SK-N-SH treated with all-trans-retinoic acid at 6 μM for 48 hours (cell line): ENCODE measurements around the gene GALNT15.

Source experiments
- ATAC-seq: fragments of 200-7000 bp; cut with Tn5 transposase; 3 replicates; pipeline ENCODE4 v1.9.1; 2020; ENCODE audit warnings: mild to moderate bottlenecking, moderate library complexity
- BACH2 ChIP-seq: fragments of 250-450 bp; sonication (Bioruptor Pico); IDR thresholded peaks from 2 replicates; pipeline ENCODE4 v1.9.0; 2021; ENCODE audit warnings: mild to moderate bottlenecking, borderline replicate concordance
- CSDC2 ChIP-seq: fragments of 250-450 bp; sonication (Bioruptor Pico); IDR thresholded peaks from 2 replicates; pipeline ENCODE4 v1.5.0; 2020; ENCODE audit warnings: mild to moderate bottlenecking, moderate library complexity
- ESRRG ChIP-seq: fragments of 250-450 bp; sonication (Bioruptor Pico); IDR thresholded peaks from 2 replicates; pipeline ENCODE4 v1.6.1; 2021; ENCODE audit warnings: mild to moderate bottlenecking
- GLIS3 ChIP-seq: fragments of 250-450 bp; sonication (Bioruptor Pico); IDR thresholded peaks from 2 replicates; pipeline ENCODE4 v1.5.0; 2020; ENCODE audit warnings: mild to moderate bottlenecking, moderate library complexity
- OSR1 ChIP-seq: fragments of 250-450 bp; sonication (Bioruptor Pico); IDR thresholded peaks from 2 replicates; pipeline ENCODE4 v1.8.0; 2022; ENCODE audit warnings: moderate library complexity, mild to moderate bottlenecking, inconsistent platforms
- PPARA ChIP-seq: fragments of 250-450 bp; sonication (Bioruptor Pico); IDR thresholded peaks from 2 replicates; pipeline ENCODE4 v1.5.0; 2020; ENCODE audit warnings: mild to moderate bottlenecking, borderline replicate concordance
- SNAI2 ChIP-seq: fragments of 250-450 bp; sonication (Bioruptor Pico); IDR thresholded peaks from 2 replicates; pipeline ENCODE4 v1.5.0; 2020; ENCODE audit warnings: mild to moderate bottlenecking, moderate library complexity
- TCF4 ChIP-seq: fragments of 250-450 bp; sonication (Bioruptor Pico); IDR thresholded peaks from 2 replicates; pipeline ENCODE4 v1.8.0; 2021; ENCODE audit warnings: mild to moderate bottlenecking, moderate library complexity, borderline replicate concordance
- TOX ChIP-seq: fragments of 250-450 bp; sonication (Bioruptor Pico); IDR thresholded peaks from 2 replicates; pipeline ENCODE4 v1.8.0; 2021; ENCODE audit warnings: mild to moderate bottlenecking, moderate library complexity, borderline replicate concordance
- TSHZ2 ChIP-seq: fragments of 250-450 bp; sonication (Bioruptor Pico); IDR thresholded peaks from 2 replicates; pipeline ENCODE4 v1.5.0; 2020; ENCODE audit warnings: mild to moderate bottlenecking, moderate library complexity
- ZFP3 ChIP-seq: fragments of 250-450 bp; sonication (Bioruptor Pico); IDR thresholded peaks from 2 replicates; pipeline ENCODE4 v1.5.0; 2020; ENCODE audit warnings: mild to moderate bottlenecking, moderate library complexity
- ZNF70 ChIP-seq: fragments of 450-650 bp; formaldehyde crosslinking; IDR thresholded peaks from 2 replicates; pipeline ENCODE4 v1.5.0; 2020; ENCODE audit warnings: mild to moderate bottlenecking, moderate library complexity
- ZNF8 ChIP-seq: fragments of 450-650 bp; formaldehyde crosslinking; IDR thresholded peaks from 2 replicates; pipeline ENCODE4 v1.5.0; 2020; ENCODE audit warnings: mild to moderate bottlenecking, moderate library complexity
- TF ChIP-seq, protein P1 (sequence below): fragments of 250-450 bp; sonication (Bioruptor Pico); IDR thresholded peaks from 2 replicates; pipeline ENCODE4 v1.8.0; 2020; ENCODE audit warnings: mild to moderate bottlenecking, moderate library complexity, borderline replicate concordance
- TF ChIP-seq, protein P2 (sequence below): fragments of 250-450 bp; sonication (Bioruptor Pico); IDR thresholded peaks from 2 replicates; pipeline ENCODE4 v1.5.1; 2021; ENCODE audit warnings: mild to moderate bottlenecking, moderate library complexity
- TF ChIP-seq, protein P3 (sequence below): fragments of 250-450 bp; sonication (Bioruptor Pico); IDR thresholded peaks from 2 replicates; pipeline ENCODE4 v1.8.0; 2021; ENCODE audit warnings: low read depth, mild to moderate bottlenecking, moderate library complexity, borderline replicate concordance

Gene GALNT15

DNA sequence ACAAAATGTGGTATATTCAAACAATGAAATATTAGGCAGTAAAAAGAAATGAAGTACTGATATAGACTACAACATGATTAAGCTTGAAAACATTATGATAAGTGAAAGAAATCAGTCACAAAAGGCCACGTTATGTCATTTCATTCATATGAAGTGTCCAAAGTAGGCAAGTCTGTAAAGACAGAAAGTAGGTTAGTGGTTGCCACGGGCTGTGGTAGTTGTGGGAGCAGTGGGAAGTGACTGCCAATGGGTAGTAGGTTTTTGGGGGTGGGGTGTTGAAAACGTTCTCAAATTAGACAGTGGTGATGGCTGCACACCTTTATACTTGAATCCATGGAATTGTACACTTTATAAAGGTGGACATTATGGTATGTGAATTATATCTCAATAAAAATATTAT lies 12.1 kb downstream of the GALNT15 start (continued):
- TF ChIP-seq, protein P1, sequence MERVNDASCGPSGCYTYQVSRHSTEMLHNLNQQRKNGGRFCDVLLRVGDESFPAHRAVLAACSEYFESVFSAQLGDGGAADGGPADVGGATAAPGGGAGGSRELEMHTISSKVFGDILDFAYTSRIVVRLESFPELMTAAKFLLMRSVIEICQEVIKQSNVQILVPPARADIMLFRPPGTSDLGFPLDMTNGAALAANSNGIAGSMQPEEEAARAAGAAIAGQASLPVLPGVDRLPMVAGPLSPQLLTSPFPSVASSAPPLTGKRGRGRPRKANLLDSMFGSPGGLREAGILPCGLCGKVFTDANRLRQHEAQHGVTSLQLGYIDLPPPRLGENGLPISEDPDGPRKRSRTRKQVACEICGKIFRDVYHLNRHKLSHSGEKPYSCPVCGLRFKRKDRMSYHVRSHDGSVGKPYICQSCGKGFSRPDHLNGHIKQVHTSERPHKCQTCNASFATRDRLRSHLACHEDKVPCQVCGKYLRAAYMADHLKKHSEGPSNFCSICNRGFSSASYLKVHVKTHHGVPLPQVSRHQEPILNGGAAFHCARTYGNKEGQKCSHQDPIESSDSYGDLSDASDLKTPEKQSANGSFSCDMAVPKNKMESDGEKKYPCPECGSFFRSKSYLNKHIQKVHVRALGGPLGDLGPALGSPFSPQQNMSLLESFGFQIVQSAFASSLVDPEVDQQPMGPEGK (CRISPR knock-in tag) = no peak
- TF ChIP-seq TCF4 (CRISPR knock-in tag) = no peak
- TF ChIP-seq BACH2 (CRISPR knock-in tag) = no peak
- TF ChIP-seq OSR1 (CRISPR knock-in tag) = no peak
- TF ChIP-seq, protein P2, sequence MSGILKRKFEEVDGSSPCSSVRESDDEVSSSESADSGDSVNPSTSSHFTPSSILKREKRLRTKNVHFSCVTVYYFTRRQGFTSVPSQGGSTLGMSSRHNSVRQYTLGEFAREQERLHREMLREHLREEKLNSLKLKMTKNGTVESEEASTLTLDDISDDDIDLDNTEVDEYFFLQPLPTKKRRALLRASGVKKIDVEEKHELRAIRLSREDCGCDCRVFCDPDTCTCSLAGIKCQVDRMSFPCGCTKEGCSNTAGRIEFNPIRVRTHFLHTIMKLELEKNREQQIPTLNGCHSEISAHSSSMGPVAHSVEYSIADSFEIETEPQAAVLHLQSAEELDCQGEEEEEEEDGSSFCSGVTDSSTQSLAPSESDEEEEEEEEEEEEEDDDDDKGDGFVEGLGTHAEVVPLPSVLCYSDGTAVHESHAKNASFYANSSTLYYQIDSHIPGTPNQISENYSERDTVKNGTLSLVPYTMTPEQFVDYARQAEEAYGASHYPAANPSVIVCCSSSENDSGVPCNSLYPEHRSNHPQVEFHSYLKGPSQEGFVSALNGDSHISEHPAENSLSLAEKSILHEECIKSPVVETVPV = no peak
- TF ChIP-seq CSDC2 (CRISPR knock-in tag) = no peak
- TF ChIP-seq ESRRG (CRISPR knock-in tag) = no peak
- TF ChIP-seq PPARA (CRISPR knock-in tag) = no peak
- no peak for TF ChIP-seq TOX (CRISPR knock-in tag)
- TF ChIP-seq GLIS3 (CRISPR knock-in tag) = no peak
- TF ChIP-seq ZNF8 = no peak

- TF ChIP-seq GLIS3 (CRISPR knock-in tag) = no peak
- TF ChIP-seq, protein P1 (CRISPR knock-in tag) = no peak
- TF ChIP-seq, protein P3, sequence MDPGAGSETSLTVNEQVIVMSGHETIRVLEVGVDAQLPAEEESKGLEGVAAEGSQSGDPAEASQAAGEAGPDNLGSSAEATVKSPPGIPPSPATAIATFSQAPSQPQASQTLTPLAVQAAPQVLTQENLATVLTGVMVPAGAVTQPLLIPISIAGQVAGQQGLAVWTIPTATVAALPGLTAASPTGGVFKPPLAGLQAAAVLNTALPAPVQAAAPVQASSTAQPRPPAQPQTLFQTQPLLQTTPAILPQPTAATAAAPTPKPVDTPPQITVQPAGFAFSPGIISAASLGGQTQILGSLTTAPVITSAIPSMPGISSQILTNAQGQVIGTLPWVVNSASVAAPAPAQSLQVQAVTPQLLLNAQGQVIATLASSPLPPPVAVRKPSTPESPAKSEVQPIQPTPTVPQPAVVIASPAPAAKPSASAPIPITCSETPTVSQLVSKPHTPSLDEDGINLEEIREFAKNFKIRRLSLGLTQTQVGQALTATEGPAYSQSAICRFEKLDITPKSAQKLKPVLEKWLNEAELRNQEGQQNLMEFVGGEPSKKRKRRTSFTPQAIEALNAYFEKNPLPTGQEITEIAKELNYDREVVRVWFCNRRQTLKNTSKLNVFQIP = no peak
- no peak for TF ChIP-seq SNAI2 (CRISPR knock-in tag)
- TF ChIP-seq ZNF8 = no peak
- no peak for TF ChIP-seq ZFP3 (CRISPR knock-in tag)
- no peak for TF ChIP-seq ESRRG (CRISPR knock-in tag)
- no peak for ATAC-seq
Observed at GRCh38 chr3:16187213-16187790, 12.8 kb downstream of the GALNT15 start.

- ATAC-seq = no peak
- TF ChIP-seq TCF4 (CRISPR knock-in tag) = no peak
- TF ChIP-seq BACH2 (CRISPR knock-in tag) = no peak
- no peak for TF ChIP-seq ZNF70 (CRISPR knock-in tag)
- TF ChIP-seq TSHZ2 (CRISPR knock-in tag) = no peak
- TF ChIP-seq ZNF8 = no peak
- no peak for TF ChIP-seq ZFP3 (CRISPR knock-in tag)
- TF ChIP-seq, all 23 proteins: peak for 0
Observed at GRCh38 chr3:16188071-16188470, 13.6 kb downstream of the GALNT15 start.

- ATAC-seq = no peak
- no peak for TF ChIP-seq SNAI2 (CRISPR knock-in tag)
- TF ChIP-seq, all 23 proteins: peak for 0
Observed at GRCh38 chr3:16189201-16189600, 14.7 kb downstream of the GALNT15 start.
